ENCODE measurements around the gene FAIM2.

FAIM2 gene

GRCh38 chr12:49902399-49903350 is 1.0 kb downstream of the FAIM2 start:
- no peak for DNase-seq (ENCODE audit: low read depth)
- no peak for TF ChIP-seq CTCF (IDR thresholded peaks at IDR 0.05; ENCODE audit: control insufficient read depth, extremely low read depth, insufficient read depth)
- no peak overlapping the region for H3K4me3 ChIP-seq (ENCODE audit: low read depth, low read length)

- DNase-seq (ENCODE audit: low read depth): no peak
- H3K4me3 ChIP-seq (ENCODE audit: low read depth, low read length): no peak overlapping the region
- no peak for TF ChIP-seq CTCF (IDR thresholded peaks at IDR 0.05; ENCODE audit: control insufficient read depth, extremely low read depth, insufficient read depth)
These were observed 1.7 kb downstream of the FAIM2 start for GRCh38 chr12:49901986-49902385.

GRCh38 chr12:49901026-49901425 is 2.7 kb downstream of the FAIM2 start:
- no peak for TF ChIP-seq CTCF (IDR thresholded peaks at IDR 0.05; ENCODE audit: control insufficient read depth, extremely low read depth, insufficient read depth)
- H3K4me3 ChIP-seq (ENCODE audit: low read depth, low read length): no peak overlapping the region
- DNase-seq (ENCODE audit: low read depth): no peak

GRCh38 chr12:49900371-49900770 is 3.3 kb downstream of the FAIM2 start:
- no peak for DNase-seq (ENCODE audit: low read depth)
- no peak overlapping the region for H3K4me3 ChIP-seq (ENCODE audit: low read depth, low read length)
- no peak for TF ChIP-seq CTCF (IDR thresholded peaks at IDR 0.05; ENCODE audit: control insufficient read depth, extremely low read depth, insufficient read depth)

GRCh38 chr12:49899921-49900320 is 3.8 kb downstream of the FAIM2 start:
- no peak overlapping the region for H3K4me3 ChIP-seq (ENCODE audit: low read depth, low read length)
- no peak for TF ChIP-seq CTCF (IDR thresholded peaks at IDR 0.05; ENCODE audit: control insufficient read depth, extremely low read depth, insufficient read depth)
- DNase-seq (ENCODE audit: low read depth): no peak

GRCh38 chr12:49899286-49899843 is 4.3 kb downstream of the FAIM2 start:
- no peak for DNase-seq (ENCODE audit: low read depth)
- no peak for TF ChIP-seq CTCF (IDR thresholded peaks at IDR 0.05; ENCODE audit: control insufficient read depth, extremely low read depth, insufficient read depth)
- H3K4me3 ChIP-seq (ENCODE audit: low read depth, low read length): no peak overlapping the region
